SU-DHL-6 (cell line): ENCODE data around the gene KRT81.

Experiments
- H2AFZ ChIP-seq: fragments of 200-600 bp; sonication (generic); 2 replicates; pipeline ENCODE4 v1.6.1; 2014; ENCODE audit warnings: low read depth, mild to moderate bottlenecking, moderate library complexity, mixed read lengths, antibody characterized with exemption, low read length; ENCODE audit not compliant: severe bottlenecking
- H3F3A ChIP-seq: fragments of 200-600 bp; shearing (Covaris generic); 2 replicates; pipeline ENCODE4 v1.6.0; 2016; ENCODE audit warnings: antibody characterized with exemption, mild to moderate bottlenecking; ENCODE audit not compliant: insufficient read depth
- H3K27ac ChIP-seq: fragments of 200-600 bp; sonication (generic); 2 replicates; pipeline ENCODE4 v1.5.1; 2016; ENCODE audit warnings: low read depth, mild to moderate bottlenecking, low read length, moderate library complexity, mixed read lengths
- H3K27me3 ChIP-seq: fragments of 200-600 bp; sonication (generic), shearing (Covaris generic); 2 replicates; pipeline ENCODE4 v1.6.0; 2014; ENCODE audit warnings: mild to moderate bottlenecking, low read length
- H3K36me3 ChIP-seq: fragments of 200-600 bp; sonication (generic); 2 replicates; pipeline ENCODE4 v1.6.1; 2014; ENCODE audit warnings: mild to moderate bottlenecking, low read length, mixed read lengths
- H3K4me2 ChIP-seq: fragments of 300-600, 200-600 bp; shearing (Covaris generic), sonication (generic); 2 replicates; pipeline ENCODE4 v1.6.0; 2014; ENCODE audit warnings: low read length, low read depth, mild to moderate bottlenecking; ENCODE audit not compliant: poor library complexity, severe bottlenecking
- H3K4me3 ChIP-seq: fragments of 200-600 bp; sonication (generic); 2 replicates; pipeline ENCODE4 v1.5.1; 2014; ENCODE audit warnings: antibody characterized with exemption, low read length, mild to moderate bottlenecking, mixed read lengths; ENCODE audit not compliant: insufficient read depth, poor library complexity, severe bottlenecking
- H3K79me2 ChIP-seq: fragments of 200-600 bp; sonication (generic); 2 replicates; pipeline ENCODE4 v1.6.1; 2014; ENCODE audit warnings: mild to moderate bottlenecking, low read length, moderate library complexity; ENCODE audit not compliant: insufficient read depth
- H3K9ac ChIP-seq: fragments of 200-600 bp; sonication (generic); 2 replicates; pipeline ENCODE4 v1.7.0; 2014; ENCODE audit warnings: mild to moderate bottlenecking, low read length
- H3K9me2 ChIP-seq: fragments of 200-600 bp; sonication (generic); replicated peaks from 2 replicates; pipeline ENCODE4 v1.6.1; 2014; ENCODE audit warnings: low read length; ENCODE audit not compliant: insufficient read depth
- H3K9me3 ChIP-seq: fragments of 200-600 bp; sonication (generic); 2 replicates; pipeline ENCODE4 v1.6.1; 2014; ENCODE audit warnings: low read length, mixed read lengths; ENCODE audit not compliant: insufficient read depth
- H4K20me1 ChIP-seq: fragments of 200-600 bp; sonication (generic); 2 replicates; pipeline ENCODE4 v1.6.1; 2014; ENCODE audit warnings: low read depth, mild to moderate bottlenecking, antibody characterized with exemption, low read length, moderate library complexity, mixed read lengths
- EZH2phosphoT487 ChIP-seq: fragments of 200-600 bp; sonication (generic), shearing (Covaris generic); conservative IDR thresholded peaks from 2 replicates; pipeline ENCODE4 v1.6.1; 2018; ENCODE audit warnings: mild to moderate bottlenecking, antibody characterized with exemption, low read length, moderate library complexity, mixed read lengths
- TF ChIP-seq, protein P1 (sequence below): fragments of 200-600 bp; sonication (generic); IDR thresholded peaks from one replicate; pipeline ENCODE4 v1.5.1; 2017; ENCODE audit warnings: antibody characterized with exemption, mild to moderate bottlenecking, low read length, moderate library complexity; ENCODE audit not compliant: insufficient read depth, poor library complexity, severe bottlenecking

The KRT81 gene

DNA sequence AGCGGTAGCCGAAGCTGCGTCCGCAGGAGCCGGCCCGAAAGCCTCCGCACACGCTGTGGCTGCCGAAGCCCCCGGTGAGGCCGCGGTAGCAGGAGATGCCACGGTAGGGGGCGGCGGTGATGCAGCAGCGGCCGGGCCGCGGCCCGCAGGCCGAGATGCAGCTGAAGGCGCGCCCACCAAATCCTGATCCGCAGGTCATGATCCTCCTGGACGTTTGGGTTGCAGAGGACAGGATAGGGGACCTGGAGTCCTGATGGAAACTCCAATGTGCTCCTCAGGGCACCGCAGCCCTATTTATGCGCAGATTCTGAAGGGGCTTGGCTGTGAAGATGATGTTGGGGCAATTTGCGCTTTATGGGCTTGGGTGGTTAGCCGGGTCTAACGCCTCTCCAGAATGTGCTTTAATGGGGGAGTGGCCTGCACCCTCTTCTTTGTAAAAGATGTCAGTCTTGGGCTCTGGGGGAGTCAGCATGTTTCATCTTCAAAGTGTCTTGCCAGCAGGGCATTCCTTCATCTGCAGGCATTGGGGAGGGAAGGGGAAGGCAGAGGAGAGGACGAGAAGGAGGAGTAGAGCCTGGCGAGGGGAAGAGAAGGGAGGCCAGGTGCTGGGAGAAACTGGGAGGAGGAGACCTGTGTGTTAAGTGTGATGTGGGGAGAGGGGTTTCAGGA is at the start of gene KRT81:
TSS of gene KRT81 (minus strand) at position 268 of the 669 bp plus-strand sequence. CDS start at position 199, 69 bp downstream.
- H2AFZ ChIP-seq: no peak within 1 kb of the TSS

DNA sequence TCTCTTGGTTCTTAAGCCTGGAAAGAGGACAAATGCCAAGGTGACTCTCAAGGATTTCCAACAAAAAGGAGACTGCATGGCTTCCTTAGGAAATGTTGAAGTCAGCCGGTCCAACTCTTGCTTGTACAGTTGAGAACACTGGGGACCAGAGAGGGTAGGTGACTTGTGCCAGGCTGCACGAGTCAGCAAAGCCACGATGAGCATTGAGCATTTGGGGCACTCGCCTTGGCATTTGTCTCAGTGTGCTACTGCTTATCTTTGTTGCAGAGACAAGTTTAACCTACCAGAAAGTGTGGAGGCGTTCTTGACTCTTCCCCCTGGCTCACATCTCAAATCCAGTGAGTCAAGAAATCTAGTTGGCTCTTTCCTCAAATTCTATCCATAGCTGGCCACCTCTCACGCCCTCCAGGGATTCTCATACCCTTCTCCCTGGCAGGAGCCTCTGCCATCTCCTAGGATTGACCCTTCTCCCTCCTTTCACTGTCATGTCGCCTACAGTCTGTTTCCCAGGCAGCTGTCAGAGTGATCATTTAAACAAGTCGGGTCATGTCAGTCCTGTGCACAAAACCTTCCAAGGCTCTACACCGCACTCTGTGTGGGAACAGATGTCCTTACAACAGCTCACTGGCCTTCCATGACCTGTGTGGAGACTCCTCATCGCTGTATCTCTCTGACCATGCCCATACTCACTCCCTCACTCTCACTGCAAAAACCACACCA is 47.1 kb upstream of the KRT81 start:
- TF ChIP-seq EZH2phosphoT487: no peak
- TF ChIP-seq, protein P1, sequence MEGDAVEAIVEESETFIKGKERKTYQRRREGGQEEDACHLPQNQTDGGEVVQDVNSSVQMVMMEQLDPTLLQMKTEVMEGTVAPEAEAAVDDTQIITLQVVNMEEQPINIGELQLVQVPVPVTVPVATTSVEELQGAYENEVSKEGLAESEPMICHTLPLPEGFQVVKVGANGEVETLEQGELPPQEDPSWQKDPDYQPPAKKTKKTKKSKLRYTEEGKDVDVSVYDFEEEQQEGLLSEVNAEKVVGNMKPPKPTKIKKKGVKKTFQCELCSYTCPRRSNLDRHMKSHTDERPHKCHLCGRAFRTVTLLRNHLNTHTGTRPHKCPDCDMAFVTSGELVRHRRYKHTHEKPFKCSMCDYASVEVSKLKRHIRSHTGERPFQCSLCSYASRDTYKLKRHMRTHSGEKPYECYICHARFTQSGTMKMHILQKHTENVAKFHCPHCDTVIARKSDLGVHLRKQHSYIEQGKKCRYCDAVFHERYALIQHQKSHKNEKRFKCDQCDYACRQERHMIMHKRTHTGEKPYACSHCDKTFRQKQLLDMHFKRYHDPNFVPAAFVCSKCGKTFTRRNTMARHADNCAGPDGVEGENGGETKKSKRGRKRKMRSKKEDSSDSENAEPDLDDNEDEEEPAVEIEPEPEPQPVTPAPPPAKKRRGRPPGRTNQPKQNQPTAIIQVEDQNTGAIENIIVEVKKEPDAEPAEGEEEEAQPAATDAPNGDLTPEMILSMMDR: no peak
- Histone ChIP-seq H3K4me3 (no peak overlapping the region), H2AFZ (no peak overlapping the region), H3K27ac (no peak overlapping the region), H3K36me3 (no peaks in the 10 kb centered on the region), H3K9me2 (no peaks in the 10 kb centered on the region), H3K27me3 (no peaks in the 10 kb centered on the region), H3K9ac (no peak overlapping the region), H3F3A (no peaks in the 10 kb centered on the region), H4K20me1 (no peaks in the 10 kb centered on the region), H3K4me2 (no peak overlapping the region), H3K79me2 (no peaks in the 10 kb centered on the region), H3K9me3 (no peaks in the 10 kb centered on the region)

More for the DNA sequence above, at the start of gene KRT81:
- Histone ChIP-seq H3F3A (no peaks in the 10 kb centered on the region), H3K9me2 (no peaks in the 10 kb centered on the region), H3K27me3 (no peaks in the 10 kb centered on the region), H3K4me3 (no peak within 1 kb of the TSS), H4K20me1 (no peaks in the 10 kb centered on the region), H3K4me2 (no peak within 1 kb of the TSS), H3K9ac (no peak within 1 kb of the TSS), H3K36me3 (no peaks in the 10 kb centered on the region), H3K79me2 (no peaks in the 10 kb centered on the region), H3K27ac (no peak within 1 kb of the TSS), H3K9me3 (no peaks in the 10 kb centered on the region)
- TF ChIP-seq, protein P1: no peak

DNA sequence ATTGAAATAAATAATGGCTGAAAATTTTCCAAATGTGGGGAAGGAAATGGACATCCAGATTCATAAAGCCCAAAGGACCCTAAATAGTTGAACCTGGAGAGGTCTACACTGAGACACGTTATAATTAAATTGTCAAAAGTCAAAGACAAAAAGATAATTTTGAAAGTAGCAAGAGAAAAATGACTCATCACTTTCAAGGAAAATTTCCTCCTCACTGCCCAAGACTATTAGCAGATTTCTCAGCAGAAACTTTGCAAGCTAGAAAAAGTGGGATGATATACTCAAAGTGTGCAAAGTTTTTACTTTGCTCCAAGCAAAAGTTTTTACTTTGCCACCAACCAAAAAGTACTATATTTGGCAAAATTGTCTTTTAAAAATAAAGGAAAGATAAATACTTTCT is 45.7 kb upstream of the KRT81 start:
- H3K36me3 ChIP-seq: no peaks in the 10 kb centered on the region
- H2AFZ ChIP-seq: no peak overlapping the region
- H3K79me2 ChIP-seq: no peaks in the 10 kb centered on the region
- TF ChIP-seq, protein P1: no peak
- TF ChIP-seq EZH2phosphoT487: no peak
- H3K27me3 ChIP-seq: no peaks in the 10 kb centered on the region
- no peaks in the 10 kb centered on the region for H4K20me1 ChIP-seq
- H3K9ac ChIP-seq: no peak overlapping the region
- H3K9me2 ChIP-seq: no peaks in the 10 kb centered on the region
- no peaks in the 10 kb centered on the region for H3F3A ChIP-seq
- H3K27ac ChIP-seq: no peak overlapping the region
- H3K9me3 ChIP-seq: no peaks in the 10 kb centered on the region
- no peak overlapping the region for H3K4me3 ChIP-seq
- H3K4me2 ChIP-seq: no peak overlapping the region
